ENCODE results near the gene SCLT1. TPM values are rescaled to one million over a fixed set of nuclear protein-coding genes. Genes with fewer than 3 reads are reported as not detected.

The SCLT1 gene
- total RNA-seq, 1 experiment from 2014 or later = 14.3 TPM

GRCh38 chr4:129092631-129093190 lies 628 bp downstream of the SCLT1 start:
- Mint-ChIP-seq H3K27me3 (ENCODE audit: low read depth) (no peaks in the 10 kb centered on the region), H3K4me3 (no peak overlapping the region), H3K4me1 (peaks cover 19% of the 10 kb centered on the region), H3K9me3 (no peaks in the 10 kb centered on the region), H3K36me3 (no peaks in the 10 kb centered on the region), H3K27ac (no peak overlapping the region)
- DNase-seq (ENCODE audit: low spot score) = no peak
- ChIA-PET CTCF (interaction anchor here (0.9 to 1.8 kb wide), 2 partner anchors 53 to 638 kb away, joined by 4 read pairs; no protein-coding TSS in a partner anchor), POLR2A (interaction anchor here (0.5 to 0.8 kb wide), 2 partner anchors 141 to 936 kb away, joined by 3 to 6 read pairs; no protein-coding TSS in a partner anchor)
- ATAC-seq = no peak
- TF ChIP-seq EMX1 (CRISPR knock-in tag; IDR thresholded peaks at IDR 0.05) (no peak), CREB1 (CRISPR knock-in tag; IDR thresholded peaks at IDR 0.05) (no peak), E2F5 (CRISPR knock-in tag; IDR thresholded peaks at IDR 0.05) (no peak), NR2C2 (CRISPR knock-in tag; IDR thresholded peaks at IDR 0.05) (no peak), PRRX2 (CRISPR knock-in tag; IDR thresholded peaks at IDR 0.05) (no peak), SP1 (CRISPR knock-in tag; conservative IDR thresholded peaks at IDR 0.05) (no peak), ATF3 (CRISPR knock-in tag; conservative IDR thresholded peaks at IDR 0.05) (no peak), OVOL2 (CRISPR knock-in tag; IDR thresholded peaks at IDR 0.05; ENCODE audit: borderline replicate concordance) (no peak), HMGA2 (CRISPR knock-in tag; IDR thresholded peaks at IDR 0.05) (no peak), ELF4 (CRISPR knock-in tag; IDR thresholded peaks at IDR 0.05; ENCODE audit: low read depth) (no peak), USF2 (CRISPR knock-in tag; IDR thresholded peaks at IDR 0.05) (no peak), TEAD4 (CRISPR knock-in tag; IDR thresholded peaks at IDR 0.05) (no peak), NR3C1 (CRISPR knock-in tag; conservative IDR thresholded peaks at IDR 0.05; ENCODE audit: low read depth) (no peak)

- no peaks in the 10 kb centered on the region for H3K27me3 Mint-ChIP-seq (ENCODE audit: low read depth)
- H3K9me3 Mint-ChIP-seq = peaks cover 11% of the 10 kb centered on the region
- H3K27ac Mint-ChIP-seq = no peak overlapping the region
- peaks cover 10% of the 10 kb centered on the region for H3K36me3 Mint-ChIP-seq
- H3K4me1 Mint-ChIP-seq = peaks cover 12% of the 10 kb centered on the region
- DNase-seq (ENCODE audit: low spot score) = no peak
- ChIA-PET POLR2A (interaction anchor here (0.7 kb wide), 1 partner anchor 245 kb away, joined by 4 read pairs; no protein-coding TSS in a partner anchor), CTCF (no interaction called here)
- H3K4me3 Mint-ChIP-seq = no peak overlapping the region
- ATAC-seq = no peak
- TF ChIP-seq ZNF532 (CRISPR knock-in tag; IDR thresholded peaks at IDR 0.05; ENCODE audit: borderline replicate concordance) = no peak
- TF ChIP-seq NR1H2 (CRISPR knock-in tag; IDR thresholded peaks at IDR 0.05) = no peak
- no peak for TF ChIP-seq ZBTB43 (CRISPR knock-in tag; IDR thresholded peaks at IDR 0.05)
- no peak for TF ChIP-seq GRHL2 (CRISPR knock-in tag; IDR thresholded peaks at IDR 0.05; ENCODE audit: insufficient replicate concordance, severe bottlenecking)
- no peak for TF ChIP-seq AR (CRISPR knock-in tag; IDR thresholded peaks at IDR 0.05)
- TF ChIP-seq PRDM15 (CRISPR knock-in tag; IDR thresholded peaks at IDR 0.05) = no peak
- no peak for TF ChIP-seq ETV6 (CRISPR knock-in tag; IDR thresholded peaks at IDR 0.05)
- no peak for TF ChIP-seq ATF1 (CRISPR knock-in tag; IDR thresholded peaks at IDR 0.05)
- TF ChIP-seq FOXP1 (CRISPR knock-in tag; IDR thresholded peaks at IDR 0.05; ENCODE audit: borderline replicate concordance) = no peak
- no peak for TF ChIP-seq TEAD4 (CRISPR knock-in tag; IDR thresholded peaks at IDR 0.05)
Measured at GRCh38 chr4:129087516-129087915, 5.8 kb downstream of the SCLT1 start.

All from WTC11 (cell line).